ENCODE measurements around the gene KIF3C. TPM values are rescaled to one million over a fixed set of nuclear protein-coding genes. Genes with fewer than 3 reads are reported as not detected.
A peak's percentile ranks its signal among the peaks of the same experiment; 100 is the strongest.

KIF3C gene
- total and polyA plus RNA-seq, 2 of the 4 experiments (the other 2 are of a cell fraction) = 8.3 to 15.4 TPM

DNA sequence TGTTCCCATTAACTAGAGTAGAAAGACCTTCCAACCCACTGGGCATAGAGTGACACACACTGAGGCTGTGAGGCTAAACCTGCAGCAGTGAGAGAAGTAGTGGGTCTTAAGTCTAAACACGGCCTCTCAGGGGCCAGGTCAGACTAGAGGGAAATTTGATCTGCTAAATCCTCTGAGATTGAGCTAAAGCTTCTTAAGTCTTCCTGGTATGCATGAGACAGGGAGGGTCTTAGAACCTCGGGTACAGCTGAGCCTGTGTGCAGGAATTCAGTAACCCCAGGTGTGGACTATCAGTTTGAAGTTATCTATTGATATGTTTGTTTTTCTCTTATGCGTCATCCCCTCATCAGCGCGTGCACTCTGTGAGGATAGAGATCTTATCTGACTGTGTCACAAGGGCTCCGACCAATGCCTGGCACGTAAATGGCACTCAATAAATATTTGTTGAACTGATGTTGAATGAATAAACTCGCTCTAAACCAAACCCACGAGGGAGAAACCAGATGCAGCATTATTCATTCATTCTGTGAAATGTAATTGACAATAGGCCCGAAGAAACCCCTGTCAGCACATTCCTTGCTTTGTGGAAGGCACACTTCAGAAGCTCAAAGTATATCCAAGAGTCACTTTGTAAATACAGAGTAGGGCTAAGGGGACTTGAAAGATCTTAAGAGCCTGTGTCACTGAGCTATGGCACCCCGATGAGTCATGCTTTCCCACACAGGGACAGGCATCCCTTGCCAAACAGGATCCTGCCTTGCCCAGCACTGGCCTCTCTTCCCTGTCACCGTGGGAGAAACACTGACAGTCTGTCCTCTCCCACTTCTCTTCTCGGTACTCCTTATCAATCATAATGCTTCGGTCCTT lies 29.9 kb upstream of the KIF3C start (continued):
- TF ChIP-seq CEBPB (IDR thresholded peaks at IDR 0.05; ENCODE audit: low read depth, low read length) (no peak), MXI1 (IDR thresholded peaks at IDR 0.05; ENCODE audit: borderline replicate concordance, low read depth, low read length) (no peak)

DNA sequence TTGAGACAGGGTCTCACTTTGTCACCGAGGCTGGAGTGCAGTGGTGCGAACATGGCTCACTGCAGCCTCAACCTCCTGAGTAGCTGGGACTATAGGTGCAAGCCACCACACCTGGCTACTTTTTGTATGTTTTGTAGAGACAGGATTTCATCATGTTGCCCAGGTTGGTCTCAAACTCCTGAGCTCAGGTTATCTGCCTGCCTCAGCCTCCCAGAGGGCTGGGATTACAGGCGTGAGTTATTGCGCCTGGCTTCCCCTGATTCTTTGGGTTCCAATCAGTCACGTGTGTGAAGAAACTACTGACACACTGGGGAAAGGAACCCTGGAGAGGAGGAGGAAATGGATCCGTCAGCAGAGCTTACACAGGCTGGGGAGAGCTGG lies 29.3 kb upstream of the KIF3C start:
- BruUV-seq (replicated peaks) = no TSS peak
- Histone ChIP-seq H3K27me3 (ENCODE audit: control insufficient read depth, insufficient read depth, low read length) (no peaks in the 10 kb centered on the region), H3K56ac (ENCODE audit: extremely low read depth, insufficient read depth, low read length) (no peak overlapping the region), H3K36me3 (ENCODE audit: control insufficient read depth, insufficient read depth, low read length) (no peaks in the 10 kb centered on the region), H4K5ac (ENCODE audit: low read depth, low read length) (no peak overlapping the region), H3K4me3 (ENCODE audit: insufficient read depth, low read depth, low read length) (no peak overlapping the region), H4K91ac (ENCODE audit: insufficient read depth, low read depth, low read length) (peak overlapping the region; percentile 32; the same call in 1 of the 2 replicates), H3K4me1 (ENCODE audit: control insufficient read depth, insufficient read depth, low read length) (peaks cover 16% of the 10 kb centered on the region), H3K4me2 (ENCODE audit: low read depth, low read length) (peak overlapping the region; percentile 5; the same call in 1 of the 2 replicates), H2BK5ac (ENCODE audit: low read depth, low read length, poor library complexity, severe bottlenecking) (peak overlapping the region; percentile 8), H3K4ac (ENCODE audit: low read depth, low read length) (peak overlapping the region; percentile 1), H4K8ac (ENCODE audit: low read depth in 2 of 2, low read length in 2 of 2) (no peak overlapping the region; a peak in 1 of 4 replicates), H2AFZ (replicated peaks; ENCODE audit: low read length, poor library complexity) (peak overlapping the region; percentile 65), H2BK15ac (ENCODE audit: low read depth, low read length) (peak overlapping the region; percentile 30; the same call in 1 of the 3 replicates), H4K20me1 (ENCODE audit: insufficient read depth, low read length) (peaks cover 5% of the 10 kb centered on the region), H3K27ac (ENCODE audit: insufficient read depth, low read length) (peak overlapping the region; percentile 18; the same call in 1 of the 2 replicates), H2BK20ac (ENCODE audit: low read depth, low read length) (peak overlapping the region; percentile 67; the same call in 1 of the 2 replicates), H3K9me1 (ENCODE audit: insufficient read depth, low read length) (peaks cover 14% of the 10 kb centered on the region), H3K23ac (ENCODE audit: low read depth, low read length) (peak overlapping the region; percentile 30; the same call in 1 of the 2 replicates), H2AK9ac (replicated peaks; ENCODE audit: low read depth, low read length, poor library complexity) (no peak overlapping the region), H2BK120ac (ENCODE audit: low read depth, low read length) (peak overlapping the region; percentile 56; the same call in 1 of the 2 replicates), H3K18ac (ENCODE audit: low read depth, low read length) (no peak overlapping the region), H3K14ac (replicated peaks; ENCODE audit: low read depth, low read length) (0 out of 2 replicates have a peak overlapping the region, but pooled peaks have one; percentile 27), H3K9me3 (ENCODE audit: control insufficient read depth, insufficient read depth, low read length) (no peaks in the 10 kb centered on the region), H3K79me1 (ENCODE audit: low read depth in 1 of 2, low read length in 2 of 2) (no peaks in the 10 kb centered on the region; a peak in 1 of 4 replicates), H3K9ac (ENCODE audit: low read depth, low read length) (no peak overlapping the region), H2AK5ac (ENCODE audit: low read depth, low read length) (peak overlapping the region; percentile 0; the same call in 1 of the 2 replicates)
- in situ Hi-C loops (cut with MboI; ENCODE audit: low sequenced_read_pairs) = no loop called here
- TF ChIP-seq, protein P1, sequence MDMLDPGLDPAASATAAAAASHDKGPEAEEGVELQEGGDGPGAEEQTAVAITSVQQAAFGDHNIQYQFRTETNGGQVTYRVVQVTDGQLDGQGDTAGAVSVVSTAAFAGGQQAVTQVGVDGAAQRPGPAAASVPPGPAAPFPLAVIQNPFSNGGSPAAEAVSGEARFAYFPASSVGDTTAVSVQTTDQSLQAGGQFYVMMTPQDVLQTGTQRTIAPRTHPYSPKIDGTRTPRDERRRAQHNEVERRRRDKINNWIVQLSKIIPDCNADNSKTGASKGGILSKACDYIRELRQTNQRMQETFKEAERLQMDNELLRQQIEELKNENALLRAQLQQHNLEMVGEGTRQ (IDR thresholded peaks at IDR 0.05; ENCODE audit: low read depth, low read length) = no peak
- TF ChIP-seq CHD1 (IDR thresholded peaks at IDR 0.05; ENCODE audit: low read depth, low read length) (no peak), NFE2L2 (IDR thresholded peaks at IDR 0.05; ENCODE audit: low read depth, low read length) (no peak), CEBPB (IDR thresholded peaks at IDR 0.05; ENCODE audit: low read depth, low read length) (no peak), RAD21 (IDR thresholded peaks at IDR 0.05; ENCODE audit: low read length) (no peak), FOS (IDR thresholded peaks at IDR 0.05; ENCODE audit: low read depth, low read length) (no peak)
- TF ChIP-seq, protein P2, sequence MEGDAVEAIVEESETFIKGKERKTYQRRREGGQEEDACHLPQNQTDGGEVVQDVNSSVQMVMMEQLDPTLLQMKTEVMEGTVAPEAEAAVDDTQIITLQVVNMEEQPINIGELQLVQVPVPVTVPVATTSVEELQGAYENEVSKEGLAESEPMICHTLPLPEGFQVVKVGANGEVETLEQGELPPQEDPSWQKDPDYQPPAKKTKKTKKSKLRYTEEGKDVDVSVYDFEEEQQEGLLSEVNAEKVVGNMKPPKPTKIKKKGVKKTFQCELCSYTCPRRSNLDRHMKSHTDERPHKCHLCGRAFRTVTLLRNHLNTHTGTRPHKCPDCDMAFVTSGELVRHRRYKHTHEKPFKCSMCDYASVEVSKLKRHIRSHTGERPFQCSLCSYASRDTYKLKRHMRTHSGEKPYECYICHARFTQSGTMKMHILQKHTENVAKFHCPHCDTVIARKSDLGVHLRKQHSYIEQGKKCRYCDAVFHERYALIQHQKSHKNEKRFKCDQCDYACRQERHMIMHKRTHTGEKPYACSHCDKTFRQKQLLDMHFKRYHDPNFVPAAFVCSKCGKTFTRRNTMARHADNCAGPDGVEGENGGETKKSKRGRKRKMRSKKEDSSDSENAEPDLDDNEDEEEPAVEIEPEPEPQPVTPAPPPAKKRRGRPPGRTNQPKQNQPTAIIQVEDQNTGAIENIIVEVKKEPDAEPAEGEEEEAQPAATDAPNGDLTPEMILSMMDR (conservative IDR thresholded peaks at IDR 0.05; ENCODE audit: low read depth, low read length) = no peak
- ChIA-PET CTCF (interaction anchor here (0.7 to 1.1 kb wide), 2 partner anchors 13 to 38 kb away, joined by 3 read pairs; no protein-coding TSS in a partner anchor), POLR2A (ENCODE audit: unreplicated experiment) (interaction anchor here (0.6 kb wide), 1 partner anchor 22 kb away, joined by 4 read pairs; the partner anchor contains the start of gene RAB10)
- intact Hi-C loops (cut with micrococcal nuclease) = no loop called here
- ATAC-seq (ENCODE audit: low read depth) (no peak), DNase-seq (no peak)
- dilution Hi-C loops (cut with HindIII; ENCODE audit: low sequenced_read_pairs, unreplicated experiment) = no loop called here
- no CpG with 5 or more reads among the region's 6 CpGs for WGBS, 2 experiments (ENCODE audit: extremely low coverage in 2 of 2, insufficient read length in 1 of 2)

All from IMR-90 (cell line).